Kidney (tissue), 14 donors: Measurements from ENCODE around the gene ATAT1. TPM values are rescaled to one million over a fixed set of nuclear protein-coding genes. Genes with fewer than 3 reads are reported as not detected.

ENCODE experiments used
- DNase-seq, 5 donors: peaks; one replicate each; pipeline ENCODE4 v3.0.0-alpha.2; 2013 to 2020
- FAIRE-seq: peaks from 2 replicates; lab custom pipeline; 2012; peaks lifted over from hg19 to GRCh38; lab: Jason Lieb, UNC
- H3K27ac ChIP-seq, 2 donors: one replicate each; pipeline ENCODE4 v1.7.0; 2013; ENCODE audit warnings: low read depth in 2 of 2, low read length in 2 of 2, inconsistent platforms in 1 of 2
- H3K27me3 ChIP-seq: one replicate; pipeline ENCODE4 v1.7.1; 2013; ENCODE audit warnings: low read length, inconsistent platforms; ENCODE audit not compliant: control insufficient read depth, insufficient read depth
- H3K36me3 ChIP-seq, 3 donors: one replicate each; pipeline versions ENCODE4 v1.7.0 to v1.7.1; 2013; ENCODE audit warnings: low read length in 3 of 3, control low read depth in 1 of 3, inconsistent platforms in 1 of 3; ENCODE audit not compliant: insufficient read depth in 3 of 3, control insufficient read depth in 2 of 3
- H3K4me1 ChIP-seq, 3 donors: one replicate each; pipeline versions ENCODE4 v1.7.0 to v1.7.1; 2013; ENCODE audit warnings: low read length in 3 of 3, inconsistent platforms in 1 of 3, low read depth in 1 of 3; ENCODE audit not compliant: control insufficient read depth in 2 of 3, insufficient read depth in 2 of 3
- H3K4me3 ChIP-seq, 3 donors: one replicate each; pipeline versions ENCODE4 v1.7.0 to v1.8.1; 2013; ENCODE audit warnings: low read length in 3 of 3, control low read depth in 1 of 3, inconsistent platforms in 1 of 3
- H3K9ac ChIP-seq, 3 donors: one replicate each; pipeline versions ENCODE4 v1.7.0 to v1.7.1; 2013; ENCODE audit warnings: low read length in 3 of 3, control low read depth in 1 of 3, inconsistent platforms in 1 of 3
- H3K9me3 ChIP-seq, 3 donors: one replicate each; pipeline versions ENCODE4 v1.7.0 to v1.7.1; 2013; ENCODE audit warnings: low read length in 3 of 3, control low read depth in 1 of 3, inconsistent platforms in 1 of 3; ENCODE audit not compliant: control insufficient read depth in 2 of 3, insufficient read depth in 1 of 3
- intact Hi-C: fragments of 100-400 bp; cut with DNase I; formaldehyde crosslinking; loops from one replicate; pipeline ENCODE4 v1.11.1; 2022
- polyA plus RNA-seq: library from polyadenylated mRNA; stranded (reverse); fragments of 350-450 nt; fragmentation: Illumina TruSeq; extraction: RNeasy Lipid Tissue Mini Kit (QIAGEN cat#74804); gene quantifications from one replicate; pipeline ENCODE4 v1.2.3, GENCODE V29; 2014; ENCODE audit warnings: low read depth, low replicate concordance; ENCODE audit not compliant: insufficient read depth
- total RNA-seq: library from RNA; stranded (reverse); fragmentation: NEBNext Ultra II Directional; extraction: Animal tissue kit (Norgen Biotek cat#: 25700); gene quantifications from one replicate; pipeline ENCODE4 v1.2.1, GENCODE V29; 2021
- TF ChIP-seq, protein P1 (sequence below): IDR thresholded peaks from 3 replicates; pipeline ENCODE4 v1.5.1; 2012; ENCODE audit warnings: mild to moderate bottlenecking, moderate library complexity, borderline replicate concordance; ENCODE audit not compliant: insufficient read depth; ENCODE audit errors: extremely low read depth
- donor health status: control.
- donor health status: control.
- donor health status: control.
- donor health status: control.
- donor health status: control.
- donor health status: DM: yes; HTN: yes; CAD: no.
- donor health status: Normal renal cell carcinoma (clear cell type).

Gene ATAT1
- total and polyA plus RNA-seq, 2 donors from 2014 or later = 10.4 to 12.4 TPM

GRCh38 chr6:30670760-30671527 is 44.3 kb downstream of the ATAT1 start:
- intact Hi-C loops = no loop called here
- peak in 1 of 5 donors; percentile 30 for DNase-seq
- Histone ChIP-seq H3K9ac (no peak overlapping the region), H3K27me3 (no peaks in the 10 kb centered on the region), H3K27ac (no peak overlapping the region), H3K9me3 (no peaks in the 10 kb centered on the region), H3K4me3 (no peak overlapping the region), H3K4me1 (peaks cover 0 to 5% (median 0%) of the 10 kb centered on the region in 3 donors), H3K36me3 (peaks cover 3 to 23% (median 14%) of the 10 kb centered on the region in 3 donors)
- TF ChIP-seq, protein P1, sequence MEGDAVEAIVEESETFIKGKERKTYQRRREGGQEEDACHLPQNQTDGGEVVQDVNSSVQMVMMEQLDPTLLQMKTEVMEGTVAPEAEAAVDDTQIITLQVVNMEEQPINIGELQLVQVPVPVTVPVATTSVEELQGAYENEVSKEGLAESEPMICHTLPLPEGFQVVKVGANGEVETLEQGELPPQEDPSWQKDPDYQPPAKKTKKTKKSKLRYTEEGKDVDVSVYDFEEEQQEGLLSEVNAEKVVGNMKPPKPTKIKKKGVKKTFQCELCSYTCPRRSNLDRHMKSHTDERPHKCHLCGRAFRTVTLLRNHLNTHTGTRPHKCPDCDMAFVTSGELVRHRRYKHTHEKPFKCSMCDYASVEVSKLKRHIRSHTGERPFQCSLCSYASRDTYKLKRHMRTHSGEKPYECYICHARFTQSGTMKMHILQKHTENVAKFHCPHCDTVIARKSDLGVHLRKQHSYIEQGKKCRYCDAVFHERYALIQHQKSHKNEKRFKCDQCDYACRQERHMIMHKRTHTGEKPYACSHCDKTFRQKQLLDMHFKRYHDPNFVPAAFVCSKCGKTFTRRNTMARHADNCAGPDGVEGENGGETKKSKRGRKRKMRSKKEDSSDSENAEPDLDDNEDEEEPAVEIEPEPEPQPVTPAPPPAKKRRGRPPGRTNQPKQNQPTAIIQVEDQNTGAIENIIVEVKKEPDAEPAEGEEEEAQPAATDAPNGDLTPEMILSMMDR = peak; percentile 2
- no peak for FAIRE-seq

DNA sequence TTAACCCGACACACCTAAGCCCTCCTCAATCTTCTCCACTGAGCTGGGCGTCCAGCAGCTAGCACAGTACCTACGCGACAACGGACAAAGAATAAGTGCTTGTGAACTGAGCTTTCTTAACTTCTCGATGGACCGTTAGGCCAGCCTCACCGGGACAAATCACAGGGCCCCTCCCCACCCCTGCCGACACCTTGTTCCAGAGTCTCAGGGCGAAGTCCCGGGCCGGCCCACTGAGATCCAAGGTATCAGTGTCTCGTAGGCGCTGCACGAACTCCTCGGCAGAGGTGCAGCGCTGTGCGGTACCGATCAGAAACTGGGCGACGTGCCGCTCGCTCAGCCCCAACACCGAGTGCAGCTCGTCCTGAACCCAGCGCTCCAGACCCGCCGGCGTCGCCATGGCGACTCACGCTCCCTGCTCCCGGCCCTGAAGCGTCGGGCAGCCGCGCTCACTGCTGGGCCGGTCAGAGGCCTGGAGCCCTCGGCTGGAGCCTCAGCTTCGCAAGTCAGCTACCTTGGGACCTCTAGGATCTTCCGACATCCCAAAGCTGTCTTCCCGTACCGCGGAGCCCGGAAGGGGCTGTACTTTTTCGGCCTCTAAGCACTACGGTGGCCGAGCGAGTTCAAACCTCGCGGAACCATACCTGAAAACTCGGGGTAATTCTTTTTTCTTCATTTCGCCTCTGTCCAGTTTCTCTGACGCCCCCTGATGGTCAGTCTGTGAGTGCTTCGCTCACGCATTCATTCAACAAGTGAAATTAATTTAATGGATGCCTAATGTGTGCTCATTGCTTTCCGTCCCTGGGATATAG is 46.0 kb downstream of the ATAT1 start, which contains the start of gene DHX16:
Gene DHX16 (minus strand): TSS at position 562 of the 809 bp plus-strand sequence. CDS start 165 bp downstream, at position 397.
- TF ChIP-seq, protein P1 = peak; percentile 94
- peak; percentile 96 to 99 (median 97) for DNase-seq
- H3K27me3 ChIP-seq = no peaks in the 10 kb centered on the region
- peak within 1 kb of the TSS; percentile 86 to 99 (median 90) for H3K4me3 ChIP-seq
- H3K36me3 ChIP-seq = peaks cover 0 to 19% (median 14%) of the 10 kb centered on the region in 3 donors
- H3K9me3 ChIP-seq = no peaks in the 10 kb centered on the region
- H3K27ac ChIP-seq = peak within 1 kb of the TSS in 1 of 2 donors; percentile 78
- intact Hi-C loops = no loop called here
- peak within 1 kb of the TSS; percentile 74 to 91 (median 90) for H3K9ac ChIP-seq
- FAIRE-seq = peak; percentile 55
- peaks cover 0 to 5% (median 0%) of the 10 kb centered on the region in 3 donors for H3K4me1 ChIP-seq

DNA sequence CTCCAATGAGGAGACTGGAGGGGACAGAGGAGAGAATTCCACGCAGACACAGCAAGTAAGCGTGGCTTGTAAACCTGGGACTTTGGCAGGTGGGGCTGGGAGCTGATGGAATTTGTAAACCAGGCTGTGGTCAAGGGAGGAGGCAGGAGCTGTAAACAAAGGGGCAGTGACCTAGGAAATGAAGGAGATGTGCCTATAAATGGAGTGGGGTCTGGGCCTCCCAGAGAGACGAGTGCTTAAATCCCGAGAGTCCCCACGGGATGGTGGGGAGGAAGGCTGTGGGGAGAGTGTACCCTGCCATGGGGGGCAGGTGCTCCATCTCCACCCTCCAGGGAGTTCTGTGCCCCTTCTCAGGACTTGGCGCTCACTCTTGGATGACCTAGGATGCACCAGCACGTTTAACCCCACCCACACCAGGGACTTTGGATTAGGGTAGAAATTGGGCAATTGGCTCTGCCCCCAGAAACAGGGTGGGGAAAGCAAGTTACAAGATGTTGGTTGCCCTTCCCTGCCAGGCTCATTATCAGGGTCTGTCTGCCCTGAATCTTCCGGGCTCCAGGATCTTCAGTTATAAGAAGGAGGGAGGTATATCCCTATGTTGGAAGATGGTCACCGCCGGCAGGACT is 50.1 kb downstream of the ATAT1 start:
- intact Hi-C loops = loop anchor here (5.0 kb wide), 1 partner anchor 56 kb away; no protein-coding TSS in a partner anchor

More for the DNA sequence above, 50.1 kb downstream of the ATAT1 start:
- H3K4me3 ChIP-seq = no peak overlapping the region
- TF ChIP-seq, protein P1 = no peak
- peak in 1 of 5 donors; percentile 43 for DNase-seq
- H3K4me1 ChIP-seq = peaks cover 0 to 10% (median 0%) of the 10 kb centered on the region in 3 donors
- H3K27me3 ChIP-seq = no peaks in the 10 kb centered on the region
- H3K9me3 ChIP-seq = no peaks in the 10 kb centered on the region
- FAIRE-seq = no peak
- no peak overlapping the region for H3K9ac ChIP-seq
- no peak overlapping the region for H3K27ac ChIP-seq
- peaks cover 0 to 6% (median 5%) of the 10 kb centered on the region in 3 donors for H3K36me3 ChIP-seq
